GM12878 (cell line): Measurements from ENCODE around the gene TRAP1. TPM values are rescaled to one million over a fixed set of nuclear protein-coding genes. Genes with fewer than 3 reads are reported as not detected.

Experiments
- ATAC-seq: fragments of 200-7000 bp; cut with Tn5 transposase; 3 replicates; pipeline ENCODE4 v1.9.1; 2020; ENCODE audit warnings: mild to moderate bottlenecking, moderate library complexity
- BruUV-seq: library from RNA; stranded (reverse); fragments of 400-500 nt; replicated peaks from 2 replicates; lab custom pipeline; 2021; lab: Mats Ljungman, UMichigan
- CTCF ChIA-PET: fragments of 300-600 bp; sonication (Branson Sonifier 250); formaldehyde crosslinking; extraction: SDS; loops from one replicate; lab custom pipeline; 2021; ENCODE audit warnings: inconsistent platforms; lab: Yijun Ruan, JAX
- POLR2A ChIA-PET: fragments of 350-600 bp; formaldehyde crosslinking; extraction: SDS; loops from one replicate; lab custom pipeline; 2021; ENCODE audit warnings: inconsistent platforms; lab: Charles Lee
- RAD21 ChIA-PET: fragments of 300-600 bp; sonication (Branson Sonifier 250); formaldehyde crosslinking; loops from one replicate; lab custom pipeline; 2023; ENCODE audit warnings: antibody characterized with exemption; ENCODE audit not compliant: unreplicated experiment; lab: Charles Lee
- SMC1A ChIA-PET: fragments of 300-600 bp; sonication (Branson Sonifier 250); formaldehyde crosslinking; loops from one replicate; lab custom pipeline; 2023; ENCODE audit not compliant: unreplicated experiment, uncharacterized antibody; lab: Charles Lee
- DNase-seq: peaks from one replicate; pipeline ENCODE4 v3.0.0-alpha.2; 2011; ENCODE audit warnings: low read depth, low spot score
- FAIRE-seq: peaks from 3 replicates; lab custom pipeline; 2011; peaks lifted over from hg19 to GRCh38; lab: Jason Lieb, UNC
- H2AFZ ChIP-seq: 2 replicates; pipeline ENCODE4 v1.6.0; 2011; ENCODE audit warnings: low read depth, low read length, control low read depth; ENCODE audit not compliant: control insufficient read depth
- H3K27ac ChIP-seq: 2 replicates; pipeline ENCODE4 v1.5.1; 2011; ENCODE audit warnings: control low read depth; ENCODE audit not compliant: control insufficient read depth, insufficient read depth
- H3K27me3 ChIP-seq, 2 experiments: replicated peaks in 1 of 2; 2 replicates each; pipeline versions ENCODE4 v1.6.0 to v1.6.1; 2011; ENCODE audit warnings: low read length in 1 of 2; ENCODE audit not compliant: control insufficient read depth in 2 of 2, insufficient read depth in 2 of 2
- H3K36me3 ChIP-seq, 2 experiments: 2 replicates each; pipeline ENCODE4 v1.5.1; 2011; ENCODE audit warnings: low read length in 1 of 2; ENCODE audit not compliant: control insufficient read depth in 2 of 2, insufficient read depth in 2 of 2
- H3K4me1 ChIP-seq: 2 replicates; pipeline ENCODE4 v1.6.1; 2011; ENCODE audit warnings: mild to moderate bottlenecking, low read length, moderate library complexity, mixed read lengths; ENCODE audit not compliant: control insufficient read depth, insufficient read depth
- H3K4me2 ChIP-seq: 2 replicates; pipeline ENCODE4 v1.6.0; 2011; ENCODE audit warnings: control low read depth; ENCODE audit not compliant: control insufficient read depth, insufficient read depth
- H3K4me3 ChIP-seq: fragments of 200-600 bp; sonication (generic); 2 replicates; pipeline ENCODE4 v1.5.1; 2016
- H3K79me2 ChIP-seq: 2 replicates; pipeline ENCODE4 v1.6.0; 2011; ENCODE audit warnings: low read length; ENCODE audit not compliant: control insufficient read depth, insufficient read depth
- H3K9ac ChIP-seq: 2 replicates; pipeline ENCODE4 v1.8.0; 2011; ENCODE audit warnings: low read length, control low read depth, mixed read lengths; ENCODE audit not compliant: control insufficient read depth, insufficient read depth
- H3K9me3 ChIP-seq: replicated peaks from 3 replicates; pipeline ENCODE4 v1.5.1; 2011; ENCODE audit warnings: mild to moderate bottlenecking, low read length; ENCODE audit not compliant: control insufficient read depth, insufficient read depth
- H4K20me1 ChIP-seq: 2 replicates; pipeline ENCODE4 v1.6.0; 2011; ENCODE audit not compliant: control insufficient read depth, insufficient read depth
- CEBPB ChIP-seq, 2 experiments: fragments of 150-350 bp in 1 of 2; IDR thresholded peaks; 2 replicates each; pipeline ENCODE4 v1.6.1; 2012 to 2014; ENCODE audit warnings: low read depth in 2 of 2, low read length in 2 of 2, borderline replicate concordance in 1 of 2, inconsistent platforms in 1 of 2
- CHD1 ChIP-seq: IDR thresholded peaks from 2 replicates; pipeline ENCODE4 v1.6.1; 2012; ENCODE audit warnings: low read depth, low read length, improper control_type of control experiment
- FOS ChIP-seq: IDR thresholded peaks from 3 replicates; pipeline ENCODE4 v1.6.1; 2011; ENCODE audit warnings: borderline replicate concordance; ENCODE audit not compliant: insufficient read length; ENCODE audit errors: extremely low read depth
- HDAC6 ChIP-seq: fragments of 200-600 bp; sonication (generic); IDR thresholded peaks from one replicate; pipeline ENCODE4 v1.8.0; 2017; ENCODE audit warnings: antibody characterized with exemption; ENCODE audit not compliant: unreplicated experiment
- LARP7 ChIP-seq: fragments of 450-650 bp; IDR thresholded peaks from 2 replicates; pipeline ENCODE4 v1.6.1; 2017; ENCODE audit warnings: mild to moderate bottlenecking
- NRF1 ChIP-seq: conservative IDR thresholded peaks from 2 replicates; pipeline ENCODE4 v1.6.1; 2011; ENCODE audit warnings: mild to moderate bottlenecking, low read depth, low read length, improper control_type of control experiment
- RUNX3 ChIP-seq: IDR thresholded peaks from 2 replicates; pipeline ENCODE4 v1.6.1; 2012; ENCODE audit warnings: low read length, inconsistent platforms
- ZSCAN29 ChIP-seq: fragments of 450-650 bp; IDR thresholded peaks from 2 replicates; pipeline ENCODE4 v1.6.1; 2017; ENCODE audit warnings: mild to moderate bottlenecking, moderate library complexity
- WGBS: methylation state at CpG from one replicate; pipeline ENCODE4 v1.1.6; 2016; ENCODE audit warnings: low lambda C conversion rate; ENCODE audit not compliant: insufficient replicate concordance, insufficient coverage; ENCODE audit errors: missing lambda C conversion rate; 5-methylcytosine and 5-hydroxymethylcytosine counted together
- in situ Hi-C: fragments of 300-500 bp; cut with MboI; formaldehyde crosslinking; loops from 9 replicates; pipeline ENCODE4 v1.14.3; 2018; ENCODE audit warnings: mixed read lengths
- intact Hi-C: fragments of 100-400 bp; cut with micrococcal nuclease; formaldehyde crosslinking; loops from one replicate; pipeline ENCODE4 v1.14.2; 2022; ENCODE audit not compliant: unreplicated experiment
- polyA plus RNA-seq, 11 experiments: library from polyadenylated mRNA; depleted of rRNA in 4 of 11; unstranded in 6 of 11; stranded (reverse) in 5 of 11; fragments of >200 nt; fragmentation: Nextera tagmentation in 4 of 11; fragmentation: Illumina TruSeq in 1 of 11; extraction: Ambion mirVana in 4 of 11; extraction: Trizol in 1 of 11; gene quantifications; 1 replicate in 1 of 11; 2 replicates in 10 of 11; pipeline versions ENCODE4 v1.2.1 to v1.2.3, GENCODE V29; 2011 to 2016; ENCODE audit warnings: inconsistent platforms in 2 of 11, missing spikeins in 2 of 11, low read depth in 1 of 11
- total RNA-seq, 4 experiments: library from RNA; depleted of rRNA in 3 of 4; stranded (reverse); fragments of >200 nt in 3 of 4; fragmentation: Illumina TruSeq in 1 of 4; extraction: Trizol in 1 of 4; gene quantifications; 2 replicates each; pipeline versions ENCODE4 v1.2.1 to v1.2.3, GENCODE V29; 2013 to 2021
- TF ChIP-seq, protein P1 (sequence below): IDR thresholded peaks from 2 replicates; pipeline ENCODE4 v1.6.1; 2011; ENCODE audit warnings: low read depth, mild to moderate bottlenecking, low read length, moderate library complexity, borderline replicate concordance; ENCODE audit errors: extremely low read depth
- TF ChIP-seq, protein P2 (sequence below), 3 experiments: IDR thresholded peaks in 2 of 3; conservative IDR thresholded peaks in 1 of 3; 2 replicates each; pipeline ENCODE4 v1.5.1; 2011; ENCODE audit warnings: low read depth in 3 of 3, low read length in 3 of 3, mild to moderate bottlenecking in 3 of 3, control low read depth in 2 of 3, moderate library complexity in 2 of 3, inconsistent platforms in 1 of 3, mixed read lengths in 1 of 3; ENCODE audit not compliant: control insufficient read depth in 2 of 3, insufficient read depth in 1 of 3; ENCODE audit errors: extremely low read depth in 1 of 3

Gene TRAP1
- total and polyA plus RNA-seq, 10 of the 15 experiments (the other 5 are each of a cell fraction or from before 2014, with no cell fraction given) = 16.3 to 442 (median 241) TPM

DNA sequence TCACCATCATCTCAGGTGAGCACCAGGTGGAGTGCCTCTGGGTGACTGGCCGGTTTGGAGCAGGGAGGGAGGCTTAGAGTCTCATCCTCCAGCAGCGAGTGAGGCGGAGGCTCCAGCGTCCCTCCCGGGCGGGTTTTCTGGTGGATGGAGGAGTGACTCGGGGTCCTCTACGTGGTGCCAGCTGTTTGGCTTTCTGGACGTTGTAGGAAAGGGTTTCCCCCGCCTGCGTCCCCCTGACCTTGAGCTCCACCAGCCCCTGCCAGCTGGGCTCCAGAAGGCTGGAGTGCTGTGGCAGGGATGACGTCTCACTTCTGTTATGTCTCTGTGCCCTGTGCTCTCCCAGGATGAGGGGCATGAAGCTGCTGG lies 62.3 kb downstream of the TRAP1 start:
- FAIRE-seq (no peak), DNase-seq (no peak)
- Histone ChIP-seq H3K4me3 (no peak overlapping the region), H3K4me1 (no peaks in the 10 kb centered on the region), H3K4me2 (no peak overlapping the region), H4K20me1 (no peaks in the 10 kb centered on the region), H3K27ac (no peak overlapping the region), H2AFZ (no peak overlapping the region), H3K9me3 (no peaks in the 10 kb centered on the region)
- no TSS peak for BruUV-seq
- ChIA-PET CTCF (interaction anchor here (0.9 to 1.5 kb wide), 4 partner anchors 10 to 128 kb away, joined by 3 to 5 read pairs (median 3); no protein-coding TSS in a partner anchor), RAD21 (no interaction called here), POLR2A (no interaction called here)
- WGBS = 100% methylated on average over 10 of the region's 12 CpGs
- in situ Hi-C loops = no loop called here
- TF ChIP-seq CEBPB (IDR thresholded peaks at IDR 0.05; ENCODE audit: borderline replicate concordance in 1 of 2, low read depth in 2 of 2, low read length in 2 of 2) (no peak), NRF1 (no peak), ZSCAN29 (no peak), FOS (no peak), CHD1 (no peak), LARP7 (no peak), RUNX3 (no peak), HDAC6 (no peak)
- TF ChIP-seq, protein P1, sequence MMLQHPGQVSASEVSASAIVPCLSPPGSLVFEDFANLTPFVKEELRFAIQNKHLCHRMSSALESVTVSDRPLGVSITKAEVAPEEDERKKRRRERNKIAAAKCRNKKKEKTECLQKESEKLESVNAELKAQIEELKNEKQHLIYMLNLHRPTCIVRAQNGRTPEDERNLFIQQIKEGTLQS = no peak
- TF ChIP-seq, protein P2, sequence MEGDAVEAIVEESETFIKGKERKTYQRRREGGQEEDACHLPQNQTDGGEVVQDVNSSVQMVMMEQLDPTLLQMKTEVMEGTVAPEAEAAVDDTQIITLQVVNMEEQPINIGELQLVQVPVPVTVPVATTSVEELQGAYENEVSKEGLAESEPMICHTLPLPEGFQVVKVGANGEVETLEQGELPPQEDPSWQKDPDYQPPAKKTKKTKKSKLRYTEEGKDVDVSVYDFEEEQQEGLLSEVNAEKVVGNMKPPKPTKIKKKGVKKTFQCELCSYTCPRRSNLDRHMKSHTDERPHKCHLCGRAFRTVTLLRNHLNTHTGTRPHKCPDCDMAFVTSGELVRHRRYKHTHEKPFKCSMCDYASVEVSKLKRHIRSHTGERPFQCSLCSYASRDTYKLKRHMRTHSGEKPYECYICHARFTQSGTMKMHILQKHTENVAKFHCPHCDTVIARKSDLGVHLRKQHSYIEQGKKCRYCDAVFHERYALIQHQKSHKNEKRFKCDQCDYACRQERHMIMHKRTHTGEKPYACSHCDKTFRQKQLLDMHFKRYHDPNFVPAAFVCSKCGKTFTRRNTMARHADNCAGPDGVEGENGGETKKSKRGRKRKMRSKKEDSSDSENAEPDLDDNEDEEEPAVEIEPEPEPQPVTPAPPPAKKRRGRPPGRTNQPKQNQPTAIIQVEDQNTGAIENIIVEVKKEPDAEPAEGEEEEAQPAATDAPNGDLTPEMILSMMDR (IDR thresholded peaks at IDR 0.05 in 2 of 3, conservative IDR thresholded peaks at IDR 0.05 in 1 of 3; ENCODE audit: control insufficient read depth in 2 of 3, extremely low read depth in 1 of 3, insufficient read depth in 1 of 3, low read depth in 3 of 3, low read length in 3 of 3) = no peak
- TF ChIP-seq, all 136 proteins: peak for 0
- Histone ChIP-seq H3K36me3 (peaks cover 24 to 32% of the 10 kb centered on the region in 2 experiments; a peak in 3 of 4 replicates), H3K79me2 (no peaks in the 10 kb centered on the region), H3K9ac (no peak overlapping the region), H3K27me3 (no peaks in the 10 kb centered on the region)
- SMC1A ChIA-PET = no interaction called here
- intact Hi-C loops = no loop called here
- ATAC-seq = no peak
